Loucy (cell line): Measurements from ENCODE around the gene SLC9A5.

Experiments used
- EZH2phosphoT487 ChIP-seq: fragments of 200-600 bp; IDR thresholded peaks from 2 replicates; pipeline ENCODE4 v1.6.1; 2018; ENCODE audit warnings: antibody characterized with exemption, mild to moderate bottlenecking, moderate library complexity, borderline replicate concordance
- TF ChIP-seq, protein P1 (sequence below): fragments of 200-600 bp; sonication (generic); conservative IDR thresholded peaks from 2 replicates; pipeline ENCODE4 v1.5.1; 2014; ENCODE audit warnings: mild to moderate bottlenecking, antibody characterized with exemption, low read length

DNA sequence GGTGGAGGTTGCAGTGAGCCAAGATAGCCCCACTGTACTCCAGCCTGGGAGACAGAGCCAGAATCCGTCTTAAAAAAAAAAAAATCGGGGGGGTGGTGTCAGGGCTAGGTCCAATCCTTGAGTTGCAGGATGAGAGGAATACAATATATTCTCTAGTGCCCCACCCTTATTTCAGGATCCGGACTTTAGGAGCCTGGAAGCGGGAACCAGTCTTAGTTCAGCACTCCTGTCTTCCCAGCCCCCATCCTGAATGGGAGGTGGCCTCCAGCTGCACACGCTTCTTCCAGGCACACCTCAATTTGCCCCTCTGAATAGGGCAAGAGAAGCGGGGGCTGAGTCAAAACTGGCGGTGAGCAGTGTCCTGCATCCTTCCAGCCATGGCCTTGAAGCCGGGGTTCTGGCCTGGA lies 3.1 kb upstream of the SLC9A5 start:
- TF ChIP-seq, protein P1, sequence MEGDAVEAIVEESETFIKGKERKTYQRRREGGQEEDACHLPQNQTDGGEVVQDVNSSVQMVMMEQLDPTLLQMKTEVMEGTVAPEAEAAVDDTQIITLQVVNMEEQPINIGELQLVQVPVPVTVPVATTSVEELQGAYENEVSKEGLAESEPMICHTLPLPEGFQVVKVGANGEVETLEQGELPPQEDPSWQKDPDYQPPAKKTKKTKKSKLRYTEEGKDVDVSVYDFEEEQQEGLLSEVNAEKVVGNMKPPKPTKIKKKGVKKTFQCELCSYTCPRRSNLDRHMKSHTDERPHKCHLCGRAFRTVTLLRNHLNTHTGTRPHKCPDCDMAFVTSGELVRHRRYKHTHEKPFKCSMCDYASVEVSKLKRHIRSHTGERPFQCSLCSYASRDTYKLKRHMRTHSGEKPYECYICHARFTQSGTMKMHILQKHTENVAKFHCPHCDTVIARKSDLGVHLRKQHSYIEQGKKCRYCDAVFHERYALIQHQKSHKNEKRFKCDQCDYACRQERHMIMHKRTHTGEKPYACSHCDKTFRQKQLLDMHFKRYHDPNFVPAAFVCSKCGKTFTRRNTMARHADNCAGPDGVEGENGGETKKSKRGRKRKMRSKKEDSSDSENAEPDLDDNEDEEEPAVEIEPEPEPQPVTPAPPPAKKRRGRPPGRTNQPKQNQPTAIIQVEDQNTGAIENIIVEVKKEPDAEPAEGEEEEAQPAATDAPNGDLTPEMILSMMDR, result no peak
- no peak for TF ChIP-seq EZH2phosphoT487
